Femur (tissue), 1 donor: ENCODE results near the gene HDAC3.

Experiments used
- DNase-seq: peaks from one replicate; pipeline ENCODE4 v3.0.0-alpha.2; 2017

Gene HDAC3

GRCh38 chr5:141598391-141599345, 38.0 kb downstream of the HDAC3 start:
- DNase-seq, result no peak

GRCh38 chr5:141597814-141598213, 38.8 kb downstream of the HDAC3 start:
- DNase-seq, result no peak

DNA sequence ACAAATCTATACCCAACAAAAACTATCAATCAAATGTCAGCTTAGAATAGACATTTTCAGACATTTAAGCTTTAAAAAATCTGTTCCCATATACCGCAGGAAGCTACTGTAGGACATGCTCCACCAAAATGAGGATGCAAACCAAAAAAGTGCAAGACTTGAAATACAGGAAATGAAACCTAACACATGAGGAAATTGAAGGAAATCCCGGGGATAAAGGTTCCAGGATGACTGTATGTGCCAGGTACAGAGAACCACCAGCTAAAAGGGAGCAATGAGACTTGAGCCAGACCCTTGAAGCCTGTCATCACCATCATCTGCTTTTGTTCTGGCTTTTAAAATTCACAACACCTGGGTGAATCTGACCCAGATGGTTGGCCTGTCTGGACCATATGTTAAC, 39.3 kb downstream of the HDAC3 start:
- DNase-seq, result no peak

GRCh38 chr5:141596867-141597266, 39.8 kb downstream of the HDAC3 start:
- no peak for DNase-seq

DNA sequence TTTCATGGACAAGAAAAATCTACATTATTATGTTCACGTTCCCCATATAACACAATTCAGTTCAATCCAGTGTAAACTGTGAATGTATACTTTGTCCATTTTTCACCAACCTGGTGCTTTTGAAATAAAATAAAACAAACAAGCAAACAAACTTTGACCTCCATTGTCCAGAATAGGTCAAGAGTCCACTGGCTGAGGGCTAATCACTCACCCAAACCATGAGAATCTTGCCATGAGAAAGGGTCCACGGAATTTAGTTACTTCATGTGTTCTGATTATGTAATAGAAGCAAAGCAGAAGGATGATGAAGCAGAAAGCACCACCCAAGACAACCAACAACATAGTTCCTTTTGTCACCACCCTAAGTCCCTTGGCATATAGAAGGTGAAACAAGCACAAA, 46.5 kb downstream of the HDAC3 start:
- no peak for DNase-seq

- DNase-seq, result no peak
Observed at GRCh38 chr5:141586246-141586645, 50.4 kb downstream of the HDAC3 start.

DNA sequence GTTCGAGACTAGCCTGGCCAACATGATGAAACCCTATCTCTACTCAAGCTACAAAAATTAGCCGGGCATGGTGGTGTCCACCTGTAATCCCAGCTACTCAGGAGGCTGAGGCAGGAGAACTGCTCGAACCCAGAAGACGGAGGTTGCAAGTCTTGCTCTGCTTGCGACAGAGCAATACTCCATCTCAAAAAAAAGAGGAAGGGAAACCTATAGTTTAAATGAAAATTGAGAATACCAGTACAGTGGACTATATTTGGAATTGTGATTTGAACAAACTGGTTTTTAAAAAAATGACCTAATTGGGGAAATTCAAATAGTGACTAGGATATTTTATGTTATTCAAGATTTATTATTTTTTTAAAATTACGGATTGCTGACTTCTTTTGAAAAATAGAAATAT, 51.1 kb downstream of the HDAC3 start:
- no peak for DNase-seq

- DNase-seq, result no peak
Observed at GRCh38 chr5:141574122-141574510, 62.5 kb downstream of the HDAC3 start.

- DNase-seq, result no peak
Observed at GRCh38 chr5:141573489-141574121, 63.0 kb downstream of the HDAC3 start.
